OCI-LY7 (cell line): ENCODE data around the gene CDH23. TPM values are rescaled to one million over a fixed set of nuclear protein-coding genes. Genes with fewer than 3 reads are reported as not detected.

Source experiments
- BruUV-seq: library from RNA; stranded (reverse); fragments of 400-500 nt; replicated peaks from 2 replicates; lab custom pipeline; 2021; lab: Mats Ljungman, UMichigan
- CTCF ChIA-PET: fragments of 300-600 bp; sonication (Branson Sonifier 250); formaldehyde crosslinking; loops from one replicate; lab custom pipeline; 2022; ENCODE audit warnings: antibody characterized with exemption; ENCODE audit not compliant: unreplicated experiment; lab: Charles Lee
- POLR2A ChIA-PET: fragments of 300-600 bp; sonication (Branson Sonifier 250); formaldehyde crosslinking; loops from one replicate; lab custom pipeline; 2022; ENCODE audit warnings: antibody characterized with exemption; lab: Charles Lee
- DNase-seq: peaks from one replicate; pipeline ENCODE4 v3.0.0-alpha.2; 2015; ENCODE audit warnings: low spot score
- H2AFZ ChIP-seq: fragments of 200-600 bp; sonication (generic), shearing (Covaris generic); 2 replicates; pipeline ENCODE4 v1.6.1; 2014; ENCODE audit warnings: mild to moderate bottlenecking, antibody characterized with exemption, low read length, moderate library complexity
- H3K27ac ChIP-seq: fragments of 200-600 bp; sonication (generic); 2 replicates; pipeline ENCODE4 v1.5.1; 2014; ENCODE audit warnings: mixed run types, low read depth, mild to moderate bottlenecking, moderate library complexity, low read length, inconsistent platforms; ENCODE audit not compliant: poor library complexity, severe bottlenecking
- H3K36me3 ChIP-seq: fragments of 200-600 bp; sonication (generic); 2 replicates; pipeline ENCODE4 v1.6.1; 2014; ENCODE audit warnings: mild to moderate bottlenecking, antibody characterized with exemption, low read length, moderate library complexity, mixed read lengths; ENCODE audit not compliant: insufficient read depth
- H3K4me1 ChIP-seq: fragments of 200-600 bp; sonication (generic); 2 replicates; pipeline ENCODE4 v1.5.1; 2014; ENCODE audit warnings: mild to moderate bottlenecking, low read length; ENCODE audit not compliant: insufficient read depth, poor library complexity, severe bottlenecking
- H3K4me2 ChIP-seq: fragments of 200-600 bp; sonication (generic); 2 replicates; pipeline ENCODE4 v1.6.1; 2014; ENCODE audit warnings: mild to moderate bottlenecking, low read length
- H3K4me3 ChIP-seq: fragments of 200-600 bp; sonication (generic); 2 replicates; pipeline ENCODE4 v1.5.1; 2014; ENCODE audit warnings: mild to moderate bottlenecking, low read depth, low read length; ENCODE audit not compliant: poor library complexity, severe bottlenecking
- H3K79me2 ChIP-seq: fragments of 200-600 bp; sonication (generic); 2 replicates; pipeline ENCODE4 v1.6.1; 2016; ENCODE audit warnings: low read depth, mild to moderate bottlenecking, low read length, moderate library complexity, mixed read lengths; ENCODE audit not compliant: insufficient read depth
- H3K9me2 ChIP-seq: fragments of 200-600 bp; sonication (generic); 2 replicates; pipeline ENCODE4 v1.6.1; 2016; ENCODE audit warnings: mild to moderate bottlenecking, low read length, mixed read lengths; ENCODE audit not compliant: insufficient read depth
- H3K9me3 ChIP-seq: fragments of 200-600 bp; sonication (generic); 2 replicates; pipeline ENCODE4 v1.6.1; 2014; ENCODE audit warnings: mild to moderate bottlenecking, mixed run types, low read length, mixed read lengths
- H4K20me1 ChIP-seq: fragments of 200-600 bp; sonication (generic); 2 replicates; pipeline ENCODE4 v1.6.1; 2014; ENCODE audit warnings: mild to moderate bottlenecking, antibody characterized with exemption, low read length, moderate library complexity, mixed read lengths; ENCODE audit not compliant: insufficient read depth
- EZH2phosphoT487 ChIP-seq: fragments of 200-600 bp; sonication (generic); IDR thresholded peaks from 2 replicates; pipeline ENCODE4 v1.6.1; 2018; ENCODE audit warnings: low read depth, borderline replicate concordance, mild to moderate bottlenecking, mixed run types, antibody characterized with exemption, low read length, moderate library complexity, mixed read lengths
- intact Hi-C: fragments of 100-400 bp; cut with micrococcal nuclease; formaldehyde crosslinking; loops from one replicate; pipeline ENCODE4 v1.10.0; 2022; ENCODE audit not compliant: unreplicated experiment
- total RNA-seq, 2 experiments: library from RNA; depleted of rRNA in 1 of 2; stranded (reverse); fragments of >200 nt in 1 of 2; shearing (Covaris generic) in 1 of 2; gene quantifications; 2 replicates each; pipeline ENCODE4 v1.2.3, GENCODE V29; 2014 to 2022
- TF ChIP-seq, protein P1 (sequence below): fragments of 200-600 bp; sonication (generic); conservative IDR thresholded peaks from 2 replicates; pipeline ENCODE4 v1.5.1; 2014; ENCODE audit warnings: mild to moderate bottlenecking, antibody characterized with exemption, low read length, moderate library complexity, mixed read lengths

The CDH23 gene
- total RNA-seq, 2 experiments from 2014 or later = 0.92 to 9.9 TPM

DNA sequence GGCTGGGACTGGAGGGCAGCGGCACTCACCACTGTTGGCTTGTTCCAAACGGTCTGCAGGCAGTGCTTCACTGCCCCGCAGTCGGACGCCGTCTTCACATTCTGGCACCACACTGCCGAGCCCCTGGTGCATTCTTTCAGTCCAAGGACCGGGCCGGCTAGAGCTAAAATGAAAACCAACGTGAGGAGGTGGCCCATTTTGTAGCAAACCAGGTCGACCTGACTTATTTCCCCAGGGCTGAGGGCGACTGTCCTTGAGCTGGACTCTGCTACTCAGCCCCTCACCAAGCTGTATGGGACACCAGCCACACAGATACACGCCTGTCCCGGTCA, 437.6 kb downstream of the CDH23 start:
- intact Hi-C loops = no loop called here
- ChIA-PET POLR2A (interaction anchor here (1.8 to 3.2 kb wide), 3 partner anchors 17 to 55 kb away, joined by 5 to 34 read pairs (median 5); partner anchors contain the start of gene PSAP), CTCF (interaction anchor here (2.8 kb wide), 1 partner anchor 63 kb away, joined by 14 read pairs; no protein-coding TSS in a partner anchor)
- Histone ChIP-seq H2AFZ (no peak overlapping the region), H3K4me2 (peak overlapping the region; percentile 39), H3K27ac (no peak overlapping the region), H3K36me3 (peaks cover 55% of the 10 kb centered on the region), H3K9me2 (no peaks in the 10 kb centered on the region), H3K4me1 (peaks cover 67% of the 10 kb centered on the region), H3K79me2 (peaks cover 62% of the 10 kb centered on the region), H3K4me3 (no peak overlapping the region), H3K9me3 (no peaks in the 10 kb centered on the region), H4K20me1 (peaks cover 4% of the 10 kb centered on the region; the same call in 1 of the 2 replicates)
- no peak for DNase-seq
- no TSS peak for BruUV-seq
- no peak for TF ChIP-seq EZH2phosphoT487

DNA sequence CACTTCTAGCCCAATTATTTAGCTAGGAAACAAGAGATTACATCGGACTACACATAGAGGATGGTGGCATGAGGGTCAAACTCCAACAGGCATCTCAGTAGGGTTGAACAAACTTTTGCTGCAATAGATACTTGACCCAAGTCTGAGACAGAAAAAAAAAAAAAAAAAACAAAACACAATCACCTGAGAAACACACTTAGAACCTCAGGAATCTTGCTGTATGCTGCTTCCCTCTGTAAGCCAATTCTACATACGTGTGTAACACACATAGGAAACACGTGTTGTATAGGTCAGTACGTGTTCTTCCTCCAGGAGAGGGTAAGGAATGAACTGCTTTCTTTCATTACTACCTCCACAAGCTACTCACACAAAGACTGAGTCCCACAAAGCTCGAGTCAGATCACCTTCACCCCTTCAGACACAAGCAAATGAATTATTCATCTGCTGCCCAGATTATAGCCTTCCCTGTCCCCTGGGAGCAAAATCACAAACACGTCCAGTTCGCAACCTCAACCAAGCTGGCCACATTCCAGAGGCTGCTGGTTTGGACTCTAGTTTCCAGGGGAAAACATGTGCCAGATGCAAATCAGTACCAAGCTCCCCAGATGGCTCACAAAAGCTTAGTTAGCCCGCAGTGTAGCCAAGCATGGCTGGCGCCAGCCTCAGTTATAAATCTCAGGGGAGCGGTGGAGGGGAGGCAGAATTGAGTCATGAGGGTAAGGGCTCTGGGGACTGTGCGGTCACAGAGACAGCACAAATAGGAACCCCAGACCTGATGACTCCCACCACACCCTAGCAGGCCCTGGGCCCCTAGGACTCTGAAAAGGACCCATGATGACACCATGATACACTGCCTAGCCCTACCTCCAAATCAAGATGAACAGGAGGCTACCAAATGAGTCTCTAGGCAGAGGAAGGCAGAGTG, 439.2 kb downstream of the CDH23 start:
- intact Hi-C loops = loop anchor here (1.0 kb wide), 3 partner anchors 23 to 60 kb away; no protein-coding TSS in a partner anchor
- ChIA-PET CTCF (interaction anchor here (0.8 to 2.8 kb wide), 9 partner anchors 9 to 123 kb away, joined by 3 to 14 read pairs (median 3); no protein-coding TSS in a partner anchor), POLR2A (interaction anchor here (0.6 to 5.5 kb wide), 13 partner anchors 15 to 166 kb away, joined by 3 to 35 read pairs (median 4); partner anchors contain the start of gene PSAP)
- Histone ChIP-seq H4K20me1 (peaks cover 9% of the 10 kb centered on the region; the same call in 1 of the 2 replicates), H3K9me2 (no peaks in the 10 kb centered on the region), H3K4me1 (peaks cover 80% of the 10 kb centered on the region), H3K4me3 (peak overlapping the region; percentile 57), H3K36me3 (peaks cover 40% of the 10 kb centered on the region), H3K79me2 (peaks cover 79% of the 10 kb centered on the region), H3K27ac (peak overlapping the region; percentile 87), H3K9me3 (no peaks in the 10 kb centered on the region), H2AFZ (no peak overlapping the region), H3K4me2 (peak overlapping the region; percentile 71)
- TSS peak; percentile 72 for BruUV-seq
- TF ChIP-seq, protein P1, sequence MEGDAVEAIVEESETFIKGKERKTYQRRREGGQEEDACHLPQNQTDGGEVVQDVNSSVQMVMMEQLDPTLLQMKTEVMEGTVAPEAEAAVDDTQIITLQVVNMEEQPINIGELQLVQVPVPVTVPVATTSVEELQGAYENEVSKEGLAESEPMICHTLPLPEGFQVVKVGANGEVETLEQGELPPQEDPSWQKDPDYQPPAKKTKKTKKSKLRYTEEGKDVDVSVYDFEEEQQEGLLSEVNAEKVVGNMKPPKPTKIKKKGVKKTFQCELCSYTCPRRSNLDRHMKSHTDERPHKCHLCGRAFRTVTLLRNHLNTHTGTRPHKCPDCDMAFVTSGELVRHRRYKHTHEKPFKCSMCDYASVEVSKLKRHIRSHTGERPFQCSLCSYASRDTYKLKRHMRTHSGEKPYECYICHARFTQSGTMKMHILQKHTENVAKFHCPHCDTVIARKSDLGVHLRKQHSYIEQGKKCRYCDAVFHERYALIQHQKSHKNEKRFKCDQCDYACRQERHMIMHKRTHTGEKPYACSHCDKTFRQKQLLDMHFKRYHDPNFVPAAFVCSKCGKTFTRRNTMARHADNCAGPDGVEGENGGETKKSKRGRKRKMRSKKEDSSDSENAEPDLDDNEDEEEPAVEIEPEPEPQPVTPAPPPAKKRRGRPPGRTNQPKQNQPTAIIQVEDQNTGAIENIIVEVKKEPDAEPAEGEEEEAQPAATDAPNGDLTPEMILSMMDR = peak; percentile 10; the same call in 1 of the 2 replicates
- no peak for TF ChIP-seq EZH2phosphoT487
- DNase-seq = peak; percentile 98

- peaks cover 86% of the 10 kb centered on the region for H3K4me1 ChIP-seq
- no peaks in the 10 kb centered on the region for H3K9me2 ChIP-seq
- peak overlapping the region; percentile 87 for H3K27ac ChIP-seq
- peaks cover 85% of the 10 kb centered on the region for H3K79me2 ChIP-seq
- peak overlapping the region; percentile 55 for H3K4me3 ChIP-seq
- intact Hi-C loops = loop anchor here (1.0 kb wide), 3 partner anchors 23 to 60 kb away; no protein-coding TSS in a partner anchor
- no peaks in the 10 kb centered on the region for H3K9me3 ChIP-seq
- peaks cover 33% of the 10 kb centered on the region for H3K36me3 ChIP-seq
- peak; percentile 38 for DNase-seq
- peaks cover 13% of the 10 kb centered on the region; the same call in 1 of the 2 replicates for H4K20me1 ChIP-seq
- CTCF ChIA-PET = interaction anchor here (1.0 to 2.8 kb wide), 5 partner anchors 12 to 124 kb away, joined by 3 to 14 read pairs (median 4); no protein-coding TSS in a partner anchor
- BruUV-seq = TSS peak; percentile 71
- POLR2A ChIA-PET = interaction anchor here (1.1 to 5.5 kb wide), 10 partner anchors 9 to 166 kb away, joined by 3 to 35 read pairs (median 4); partner anchors contain the start of gene PSAP
- TF ChIP-seq, protein P1 = no peak
- TF ChIP-seq EZH2phosphoT487 = no peak
- H2AFZ ChIP-seq = no peak overlapping the region
- H3K4me2 ChIP-seq = peak overlapping the region; percentile 71
These were observed 439.9 kb downstream of the CDH23 start for GRCh38 chr10:71836596-71836974.
